ENCODE measurements around the gene OR52W1.
"Not testable (repeated sequence)": the region's sequence is repeated elsewhere in the genome, so short reads cannot be mapped to it uniquely, and the experiment has no call there.

Gene OR52W1

GRCh38 chr11:6240139-6240538 lies 41.1 kb downstream of the OR52W1 start:
- DNase-seq (ENCODE audit: insufficient read length, low spot score): no peak
- no peak for FAIRE-seq
- no peak for TF ChIP-seq CTCF (IDR thresholded peaks at IDR 0.05; ENCODE audit: insufficient read depth, missing control alignments)

- DNase-seq (ENCODE audit: insufficient read length, low spot score) (no peak), FAIRE-seq (no peak)
- no peak for TF ChIP-seq CTCF (IDR thresholded peaks at IDR 0.05; ENCODE audit: insufficient read depth, missing control alignments)
Observed at GRCh38 chr11:6240781-6241180, 41.8 kb downstream of the OR52W1 start.

GRCh38 chr11:6241316-6241715 lies 42.3 kb downstream of the OR52W1 start:
- DNase-seq (ENCODE audit: insufficient read length, low spot score): no peak
- TF ChIP-seq CTCF (IDR thresholded peaks at IDR 0.05; ENCODE audit: insufficient read depth, missing control alignments): no peak
- FAIRE-seq: no peak

GRCh38 chr11:6245536-6245935 lies 46.5 kb downstream of the OR52W1 start:
- FAIRE-seq: no peak
- no peak for TF ChIP-seq CTCF (IDR thresholded peaks at IDR 0.05; ENCODE audit: insufficient read depth, missing control alignments)
- DNase-seq (ENCODE audit: insufficient read length, low spot score): no peak

- FAIRE-seq (no peak), DNase-seq (ENCODE audit: insufficient read length, low spot score) (no peak)
- TF ChIP-seq CTCF (IDR thresholded peaks at IDR 0.05; ENCODE audit: insufficient read depth, missing control alignments): no peak
Observed at GRCh38 chr11:6248248-6248647, 49.2 kb downstream of the OR52W1 start.

GRCh38 chr11:6248897-6249296 lies 49.9 kb downstream of the OR52W1 start:
- DNase-seq (ENCODE audit: insufficient read length, low spot score); FAIRE-seq: not testable (repeated sequence)
